ENCODE results near the gene POU3F3. TPM values are rescaled to one million over a fixed set of nuclear protein-coding genes. Genes with fewer than 3 reads are reported as not detected.
A peak's percentile ranks its signal among the peaks of the same experiment; 100 is the strongest.

The POU3F3 gene
- total RNA-seq, 1 donor: under 0.01 TPM

- no peak overlapping the region for H3K27ac ChIP-seq (ENCODE audit: low read depth, low read length)
- peak; percentile 82 for DNase-seq (ENCODE audit: insufficient read length, low spot score, missing footprints)
- no peak overlapping the region for H3K4me2 ChIP-seq (ENCODE audit: insufficient read depth, low read length)
Observed at GRCh38 chr2:104866883-104867812, 13.2 kb downstream of the POU3F3 start.

GRCh38 chr2:104867813-104868504, 14.0 kb downstream of the POU3F3 start:
- H3K36me3 ChIP-seq (ENCODE audit: insufficient read depth, low read length): no peaks in the 10 kb centered on the region
- H3K4me2 ChIP-seq (ENCODE audit: insufficient read depth, low read length): no peak overlapping the region
- peak; percentile 71 for DNase-seq (ENCODE audit: insufficient read length, low spot score, missing footprints)
- H3K4me1 ChIP-seq (ENCODE audit: insufficient read depth, low read length): peaks cover 4% of the 10 kb centered on the region
- no peaks in the 10 kb centered on the region for H3K9me3 ChIP-seq (ENCODE audit: low read depth, low read length)
- H3K79me2 ChIP-seq (ENCODE audit: insufficient read depth, low read length): no peaks in the 10 kb centered on the region
- H2AFZ ChIP-seq (ENCODE audit: low read length): no peak overlapping the region
- no peak overlapping the region for H3K27ac ChIP-seq (ENCODE audit: low read depth, low read length)
- H3K4me3 ChIP-seq (ENCODE audit: insufficient read depth, low read length): no peak overlapping the region
- TF ChIP-seq, protein P1, sequence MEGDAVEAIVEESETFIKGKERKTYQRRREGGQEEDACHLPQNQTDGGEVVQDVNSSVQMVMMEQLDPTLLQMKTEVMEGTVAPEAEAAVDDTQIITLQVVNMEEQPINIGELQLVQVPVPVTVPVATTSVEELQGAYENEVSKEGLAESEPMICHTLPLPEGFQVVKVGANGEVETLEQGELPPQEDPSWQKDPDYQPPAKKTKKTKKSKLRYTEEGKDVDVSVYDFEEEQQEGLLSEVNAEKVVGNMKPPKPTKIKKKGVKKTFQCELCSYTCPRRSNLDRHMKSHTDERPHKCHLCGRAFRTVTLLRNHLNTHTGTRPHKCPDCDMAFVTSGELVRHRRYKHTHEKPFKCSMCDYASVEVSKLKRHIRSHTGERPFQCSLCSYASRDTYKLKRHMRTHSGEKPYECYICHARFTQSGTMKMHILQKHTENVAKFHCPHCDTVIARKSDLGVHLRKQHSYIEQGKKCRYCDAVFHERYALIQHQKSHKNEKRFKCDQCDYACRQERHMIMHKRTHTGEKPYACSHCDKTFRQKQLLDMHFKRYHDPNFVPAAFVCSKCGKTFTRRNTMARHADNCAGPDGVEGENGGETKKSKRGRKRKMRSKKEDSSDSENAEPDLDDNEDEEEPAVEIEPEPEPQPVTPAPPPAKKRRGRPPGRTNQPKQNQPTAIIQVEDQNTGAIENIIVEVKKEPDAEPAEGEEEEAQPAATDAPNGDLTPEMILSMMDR (IDR thresholded peaks at IDR 0.05; ENCODE audit: extremely low read depth, low read depth, low read length): no peak
- no peaks in the 10 kb centered on the region for H4K20me1 ChIP-seq (ENCODE audit: insufficient read depth, low read length)
- H3K27me3 ChIP-seq (ENCODE audit: insufficient read depth, low read length): peaks cover 35% of the 10 kb centered on the region

More at GRCh38 chr2:104866883-104867812, 13.2 kb downstream of the POU3F3 start:
- no peaks in the 10 kb centered on the region for H3K4me1 ChIP-seq (ENCODE audit: insufficient read depth, low read length)
- TF ChIP-seq, protein P1 (IDR thresholded peaks at IDR 0.05; ENCODE audit: extremely low read depth, low read depth, low read length): no peak
- no peak overlapping the region for H2AFZ ChIP-seq (ENCODE audit: low read length)
- no peaks in the 10 kb centered on the region for H3K79me2 ChIP-seq (ENCODE audit: insufficient read depth, low read length)
- no peak overlapping the region for H3K4me3 ChIP-seq (ENCODE audit: insufficient read depth, low read length)
- H3K36me3 ChIP-seq (ENCODE audit: insufficient read depth, low read length): no peaks in the 10 kb centered on the region
- H4K20me1 ChIP-seq (ENCODE audit: insufficient read depth, low read length): no peaks in the 10 kb centered on the region
- no peaks in the 10 kb centered on the region for H3K9me3 ChIP-seq (ENCODE audit: low read depth, low read length)
- peaks cover 36% of the 10 kb centered on the region for H3K27me3 ChIP-seq (ENCODE audit: insufficient read depth, low read length)

DNA sequence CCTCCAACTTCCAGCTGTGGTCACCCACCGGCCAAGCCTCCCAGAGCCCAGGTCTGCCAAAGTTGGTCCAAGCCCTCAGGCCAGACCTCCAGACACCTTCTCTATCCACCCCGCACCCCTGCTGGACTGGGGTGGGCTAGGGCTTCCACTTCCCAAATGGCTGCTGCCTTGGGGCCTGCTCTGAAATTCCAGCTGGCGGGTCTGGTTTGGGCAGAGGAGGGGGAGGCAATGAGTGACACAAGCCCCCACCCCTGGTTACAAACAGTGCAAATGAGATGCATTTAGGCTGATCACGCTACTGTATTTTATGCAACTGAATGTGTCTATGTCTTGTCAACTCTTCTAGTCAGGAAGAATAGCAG, 14.6 kb downstream of the POU3F3 start:
- no peaks in the 10 kb centered on the region for H4K20me1 ChIP-seq (ENCODE audit: insufficient read depth, low read length)
- H3K9me3 ChIP-seq (ENCODE audit: low read depth, low read length): no peaks in the 10 kb centered on the region
- peak; percentile 65 for DNase-seq (ENCODE audit: insufficient read length, low spot score, missing footprints)
- peaks cover 4% of the 10 kb centered on the region for H3K4me1 ChIP-seq (ENCODE audit: insufficient read depth, low read length)
- no peak overlapping the region for H3K27ac ChIP-seq (ENCODE audit: low read depth, low read length)
- H2AFZ ChIP-seq (ENCODE audit: low read length): no peak overlapping the region
- H3K36me3 ChIP-seq (ENCODE audit: insufficient read depth, low read length): no peaks in the 10 kb centered on the region
- peaks cover 37% of the 10 kb centered on the region for H3K27me3 ChIP-seq (ENCODE audit: insufficient read depth, low read length)
- no peaks in the 10 kb centered on the region for H3K79me2 ChIP-seq (ENCODE audit: insufficient read depth, low read length)
- no peak overlapping the region for H3K4me2 ChIP-seq (ENCODE audit: insufficient read depth, low read length)
- TF ChIP-seq, protein P1 (IDR thresholded peaks at IDR 0.05; ENCODE audit: extremely low read depth, low read depth, low read length): no peak
- no peak overlapping the region for H3K4me3 ChIP-seq (ENCODE audit: insufficient read depth, low read length)
